H9 (cell line): ENCODE data around the gene GPR157. TPM values are rescaled to one million over a fixed set of nuclear protein-coding genes. Genes with fewer than 3 reads are reported as not detected.

Source experiments
- DNase-seq: peaks from one replicate; pipeline ENCODE4 v3.0.0-alpha.2; 2017
- H2AFZ ChIP-seq: one replicate; pipeline ENCODE4 v1.6.1; 2013; ENCODE audit warnings: mild to moderate bottlenecking, low read length, control low read depth, moderate library complexity
- H2AK5ac ChIP-seq: 2 replicates; pipeline ENCODE4 v1.6.1; 2013; ENCODE audit warnings: low read length, control low read depth, mixed read lengths; ENCODE audit not compliant: insufficient read length
- H2BK120ac ChIP-seq: one replicate; pipeline ENCODE4 v1.6.1; 2013; ENCODE audit warnings: low read depth, mild to moderate bottlenecking, low read length, control low read depth, inconsistent platforms; ENCODE audit not compliant: poor library complexity, severe bottlenecking
- H2BK12ac ChIP-seq: 2 replicates; pipeline ENCODE4 v1.6.1; 2013; ENCODE audit warnings: low read length, control low read depth, mixed read lengths, low read depth; ENCODE audit not compliant: insufficient read length
- H2BK15ac ChIP-seq: 2 replicates; pipeline ENCODE4 v1.6.1; 2013; ENCODE audit warnings: low read depth, low read length, control low read depth
- H2BK20ac ChIP-seq: one replicate; pipeline ENCODE4 v1.6.1; 2013; ENCODE audit warnings: low read depth, mild to moderate bottlenecking, low read length, control low read depth, inconsistent platforms; ENCODE audit not compliant: poor library complexity, severe bottlenecking
- H2BK5ac ChIP-seq: 2 replicates; pipeline ENCODE4 v1.6.1; 2013; ENCODE audit warnings: low read length, control low read depth, mixed read lengths; ENCODE audit not compliant: insufficient read length
- H3K14ac ChIP-seq: 2 replicates; pipeline ENCODE4 v1.6.1; 2013; ENCODE audit warnings: low read length, control low read depth; ENCODE audit not compliant: insufficient read depth
- H3K18ac ChIP-seq: 2 replicates; pipeline ENCODE4 v1.6.1; 2013; ENCODE audit warnings: low read depth, mild to moderate bottlenecking, mixed read lengths, low read length, control low read depth; ENCODE audit not compliant: insufficient read length
- H3K23ac ChIP-seq: 2 replicates; pipeline ENCODE4 v1.6.1; 2013; ENCODE audit warnings: low read length, control low read depth, mixed read lengths, low read depth; ENCODE audit not compliant: insufficient read length
- H3K23me2 ChIP-seq: 2 replicates; pipeline ENCODE4 v1.6.1; 2013; ENCODE audit warnings: low read depth, mild to moderate bottlenecking, mixed read lengths, low read length, control low read depth; ENCODE audit not compliant: insufficient read length, poor library complexity, severe bottlenecking
- H3K27ac ChIP-seq: 2 replicates; pipeline ENCODE4 v1.5.1; 2013; ENCODE audit warnings: low read length, control low read depth, mixed read lengths, low read depth; ENCODE audit not compliant: insufficient read length
- H3K27me3 ChIP-seq: 2 replicates; pipeline ENCODE4 v1.6.1; 2013; ENCODE audit warnings: low read length, control low read depth, inconsistent platforms; ENCODE audit not compliant: insufficient read depth
- H3K4ac ChIP-seq: 2 replicates; pipeline ENCODE4 v1.6.1; 2013; ENCODE audit warnings: low read depth, mild to moderate bottlenecking, control low read depth, inconsistent platforms, low read length, moderate library complexity
- H3K4me1 ChIP-seq: 2 replicates; pipeline ENCODE4 v1.6.1; 2013; ENCODE audit warnings: low read length, control low read depth, inconsistent platforms; ENCODE audit not compliant: insufficient read depth
- H3K4me2 ChIP-seq: 2 replicates; pipeline ENCODE4 v1.6.1; 2013; ENCODE audit warnings: low read length, control low read depth, mixed read lengths; ENCODE audit not compliant: insufficient read length, insufficient read depth
- H3K56ac ChIP-seq: 2 replicates; pipeline ENCODE4 v1.6.1; 2013; ENCODE audit warnings: low read depth, mild to moderate bottlenecking, mixed read lengths, low read length, control low read depth; ENCODE audit not compliant: insufficient read length
- H3K79me1 ChIP-seq: 2 replicates; pipeline ENCODE4 v1.6.1; 2013; ENCODE audit warnings: low read depth, mild to moderate bottlenecking, moderate library complexity, low read length, control low read depth, inconsistent platforms; ENCODE audit not compliant: insufficient read depth, poor library complexity, severe bottlenecking
- H3K79me2 ChIP-seq: 2 replicates; pipeline ENCODE4 v1.6.1; 2013; ENCODE audit warnings: low read length, control low read depth, inconsistent platforms; ENCODE audit not compliant: insufficient read depth
- H3K9ac ChIP-seq: 2 replicates; pipeline ENCODE4 v1.6.1; 2013; ENCODE audit warnings: low read length, control low read depth, mixed read lengths; ENCODE audit not compliant: insufficient read length; ENCODE audit errors: extremely low read depth
- H3K9me3 ChIP-seq: one replicate; pipeline ENCODE4 v1.6.1; 2013; ENCODE audit warnings: low read depth, low read length, inconsistent platforms; ENCODE audit not compliant: control insufficient read depth
- H3T11ph ChIP-seq: one replicate; pipeline ENCODE4 v1.6.1; 2013; ENCODE audit warnings: mild to moderate bottlenecking, low read length, control low read depth, inconsistent platforms
- H4K20me1 ChIP-seq: one replicate; pipeline ENCODE4 v1.6.1; 2013; ENCODE audit not compliant: control insufficient read depth, insufficient read length, insufficient read depth
- H4K5ac ChIP-seq: 2 replicates; pipeline ENCODE4 v1.6.1; 2013; ENCODE audit warnings: low read depth, mild to moderate bottlenecking, mixed read lengths, low read length, control low read depth; ENCODE audit not compliant: insufficient read length
- H4K8ac ChIP-seq: replicated peaks from 2 replicates; pipeline ENCODE4 v1.6.1; 2013; ENCODE audit warnings: low read length, control low read depth, mixed read lengths, low read depth; ENCODE audit not compliant: insufficient read length
- H4K91ac ChIP-seq: 2 replicates; pipeline ENCODE4 v1.6.1; 2013; ENCODE audit warnings: low read depth, mild to moderate bottlenecking, moderate library complexity, mixed read lengths, low read length, control low read depth; ENCODE audit not compliant: insufficient read length
- H3K27ac Mint-ChIP-seq, 3 experiments: 2 replicates in 2 of 3; 3 replicates in 1 of 3; pipeline ENCODE4 v1.8.0; 2020 to 2021; ENCODE audit warnings: mixed read lengths in 3 of 3, mild to moderate bottlenecking in 1 of 3, moderate library complexity in 1 of 3
- H3K27me3 Mint-ChIP-seq: 2 replicates; pipeline ENCODE4 v1.8.0; 2021; ENCODE audit warnings: low read depth, mild to moderate bottlenecking, moderate library complexity, mixed read lengths
- H3K36me3 Mint-ChIP-seq, 3 experiments: 2 replicates in 2 of 3; 3 replicates in 1 of 3; pipeline ENCODE4 v1.8.0; 2020 to 2021; ENCODE audit warnings: low read depth in 3 of 3, mixed read lengths in 3 of 3; ENCODE audit not compliant: insufficient read depth in 1 of 3
- H3K4me1 Mint-ChIP-seq, 2 experiments: 2 replicates each; pipeline ENCODE4 v1.8.0; 2020; ENCODE audit warnings: mixed read lengths in 2 of 2
- H3K4me3 Mint-ChIP-seq, 2 experiments: 2 replicates in 1 of 2; 3 replicates in 1 of 2; pipeline ENCODE4 v1.8.0; 2020 to 2021; ENCODE audit warnings: mild to moderate bottlenecking in 2 of 2, mixed read lengths in 2 of 2, moderate library complexity in 1 of 2
- H3K9me3 Mint-ChIP-seq, 2 experiments: 2 replicates in 1 of 2; 3 replicates in 1 of 2; pipeline ENCODE4 v1.8.0; 2020; ENCODE audit warnings: mild to moderate bottlenecking in 2 of 2, mixed read lengths in 2 of 2, moderate library complexity in 1 of 2
- CTCF ChIP-seq: fragments of 200-600 bp; sonication (generic); conservative IDR thresholded peaks from 3 replicates; pipeline ENCODE4 v1.8.0; 2021; ENCODE audit warnings: antibody characterized with exemption, mild to moderate bottlenecking
- WGBS: extraction: QIAGEN DNeasy Blood & Tissue Kit; methylation state at CpG from one replicate; pipeline ENCODE4 v1.1.7; 2013; ENCODE audit warnings: missing lambda C conversion rate, low lambda C conversion rate, mixed read lengths; ENCODE audit not compliant: insufficient read length; ENCODE audit errors: extremely low coverage; 5-methylcytosine and 5-hydroxymethylcytosine counted together
- total RNA-seq: library from RNA; stranded (reverse); gene quantifications from 2 replicates; pipeline ENCODE4 v1.2.1, GENCODE V29; 2021

The GPR157 gene
- total RNA-seq, 1 experiment from 2014 or later = 3.8 TPM

- Histone ChIP-seq H3K9me3 (no peaks in the 10 kb centered on the region), H3T11ph (no peak overlapping the region), H3K23me2 (no peaks in the 10 kb centered on the region), H3K14ac (no peak overlapping the region), H3K79me1 (no peaks in the 10 kb centered on the region), H3K4me1 (no peaks in the 10 kb centered on the region; the same call in 1 of the 2 replicates), H4K8ac (no peak overlapping the region), H3K4me2 (no peak overlapping the region), H3K56ac (no peak overlapping the region), H3K23ac (no peak overlapping the region), H2BK120ac (no peak overlapping the region), H3K18ac (no peak overlapping the region), H4K5ac (no peak overlapping the region), H2AFZ (no peak overlapping the region), H4K20me1 (no peaks in the 10 kb centered on the region), H3K27me3 (no peaks in the 10 kb centered on the region), H3K4ac (no peak overlapping the region), H2AK5ac (no peak overlapping the region), H2BK15ac (no peak overlapping the region), H3K9ac (no peak overlapping the region), H4K91ac (no peak overlapping the region), H3K27ac (no peak overlapping the region), H2BK12ac (no peak overlapping the region), H2BK20ac (no peak overlapping the region), H2BK5ac (no peak overlapping the region), H3K79me2 (no peaks in the 10 kb centered on the region)
- Mint-ChIP-seq H3K4me1 (peaks cover 12 to 16% of the 10 kb centered on the region in 2 experiments), H3K9me3 (peaks cover 16 to 23% of the 10 kb centered on the region in 2 experiments), H3K27ac (no peak overlapping the region), H3K27me3 (peaks cover 2% of the 10 kb centered on the region; the same call in 1 of the 2 replicates), H3K36me3 (peaks cover 6 to 21% (median 9%) of the 10 kb centered on the region in 3 experiments), H3K4me3 (no peak overlapping the region)
- no peak for TF ChIP-seq CTCF
- WGBS = no CpG with 5 or more reads among the region's 8 CpGs
- no peak for DNase-seq
These were observed 28.3 kb downstream of the GPR157 start for GRCh38 chr1:9100471-9101043.
